Right kidney (tissue), 1 donor: ENCODE measurements around the gene KLB.

ENCODE experiments used
- DNase-seq: peaks from one replicate; pipeline ENCODE4 v3.0.0-alpha.2; 2016

KLB gene

GRCh38 chr4:39458505-39459300 is 52.0 kb downstream of the KLB start, which contains the start of the genes LIAS and RPL9:
LIAS (plus strand) TSS chr4:39459056; CDS start chr4:39459118, 62 bp downstream.
RPL9 (minus strand) TSS chr4:39458922; CDS start chr4:39458439, 483 bp downstream.
- peak; percentile 94 for DNase-seq

- no peak for DNase-seq
Measured at GRCh38 chr4:39464886-39465501, 58.3 kb downstream of the KLB start.

- DNase-seq = no peak
Measured at GRCh38 chr4:39466747-39467146, 60.0 kb downstream of the KLB start.

- DNase-seq = no peak
Measured at GRCh38 chr4:39467464-39467863, 60.7 kb downstream of the KLB start.

- peak; percentile 36 for DNase-seq
Measured at GRCh38 chr4:39469429-39470077, 62.8 kb downstream of the KLB start.

- DNase-seq = no peak
Measured at GRCh38 chr4:39470402-39470801, 63.7 kb downstream of the KLB start.

- no peak for DNase-seq
Measured at GRCh38 chr4:39472396-39472795, 65.7 kb downstream of the KLB start.

GRCh38 chr4:39476187-39476895 is 69.6 kb downstream of the KLB start:
- DNase-seq = no peak

- no peak for DNase-seq
Measured at GRCh38 chr4:39480251-39480650, 73.5 kb downstream of the KLB start.

GRCh38 chr4:39480902-39481695 is 74.4 kb downstream of the KLB start:
- DNase-seq = no peak

GRCh38 chr4:39484582-39485272 is 78.0 kb downstream of the KLB start:
- DNase-seq = no peak

GRCh38 chr4:39486221-39486804 is 79.6 kb downstream of the KLB start:
- no peak for DNase-seq

GRCh38 chr4:39490322-39490721 is 83.6 kb downstream of the KLB start:
- DNase-seq = no peak

- no peak for DNase-seq
Measured at GRCh38 chr4:39494354-39494753, 87.6 kb downstream of the KLB start.

- no peak for DNase-seq
Measured at GRCh38 chr4:39495446-39496213, 88.9 kb downstream of the KLB start.

GRCh38 chr4:39497909-39498726 is 91.4 kb downstream of the KLB start:
- DNase-seq = no peak

- DNase-seq = no peak
Measured at GRCh38 chr4:39498727-39499020, 91.9 kb downstream of the KLB start.
